K562 (cell line): Measurements from ENCODE around the gene SLC25A26. TPM values are rescaled to one million over a fixed set of nuclear protein-coding genes. Genes with fewer than 3 reads are reported as not detected.

Experiments used
- ATAC-seq: fragments of 200-7000 bp; cut with Tn5 transposase; 3 replicates; pipeline ENCODE4 v1.9.1; 2020; ENCODE audit warnings: moderate library complexity
- BruUV-seq: library from RNA; stranded (reverse); fragments of 400-500 nt; replicated peaks from 2 replicates; lab custom pipeline; 2021; lab: Mats Ljungman, UMichigan
- CTCF ChIA-PET: fragments of 300-600 bp; formaldehyde crosslinking; extraction: SDS; loops from one replicate; lab custom pipeline; 2021; ENCODE audit warnings: low intra/inter-chr PET ratio; lab: Yijun Ruan, JAX
- POLR2A ChIA-PET: fragments of 300-600, 350-650 bp; sonication (Branson Sonifier 250); formaldehyde crosslinking; extraction: SDS; loops from one replicate; lab custom pipeline; 2021; ENCODE audit warnings: antibody characterized with exemption, inconsistent platforms; lab: Yijun Ruan, JAX
- DNase-seq, 4 experiments: peaks; one replicate each; pipeline versions ENCODE4 v3.0.0 to v3.0.0-alpha.2; 2011 to 2018; ENCODE audit warnings: low spot score in 3 of 4, mixed read lengths in 3 of 4; ENCODE audit errors: extremely low read depth in 1 of 4
- FAIRE-seq: peaks from 2 replicates; lab custom pipeline; 2011; peaks lifted over from hg19 to GRCh38; lab: Jason Lieb, UNC
- H2AFZ ChIP-seq: 2 replicates; pipeline ENCODE4 v1.6.0; 2011; ENCODE audit warnings: low read depth, low read length, control low read depth, inconsistent platforms
- H3K27ac ChIP-seq: fragments of 200-600 bp; 3 replicates; pipeline ENCODE4 v1.8.0; 2011; ENCODE audit warnings: low read depth, mild to moderate bottlenecking, control low read depth, inconsistent platforms, low read length, moderate library complexity, mixed read lengths; ENCODE audit errors: extremely low read depth
- H3K27me3 ChIP-seq, 2 experiments: fragments of 300-600 bp in 1 of 2; 2 replicates in 1 of 2; 3 replicates in 1 of 2; pipeline versions ENCODE4 v1.6.0 to v1.8.0; 2011; ENCODE audit warnings: inconsistent platforms in 2 of 2, low read length in 2 of 2, mild to moderate bottlenecking in 1 of 2, mixed read lengths in 1 of 2, moderate library complexity in 1 of 2; ENCODE audit not compliant: control insufficient read depth in 2 of 2, insufficient read depth in 2 of 2
- H3K36me3 ChIP-seq: fragments of 300-600 bp; 3 replicates; pipeline ENCODE4 v1.8.0; 2011; ENCODE audit warnings: mild to moderate bottlenecking, low read length, inconsistent platforms; ENCODE audit not compliant: control insufficient read depth, insufficient read depth
- H3K4me1 ChIP-seq, 2 experiments: fragments of 200-600 bp in 1 of 2; replicated peaks in 1 of 2; 2 replicates in 1 of 2; 3 replicates in 1 of 2; pipeline versions ENCODE4 v1.5.1 to v1.8.0; 2011; ENCODE audit warnings: inconsistent platforms in 2 of 2, low read length in 2 of 2, mild to moderate bottlenecking in 1 of 2, mixed read lengths in 1 of 2, moderate library complexity in 1 of 2; ENCODE audit not compliant: control insufficient read depth in 2 of 2, insufficient read depth in 2 of 2
- H3K4me2 ChIP-seq: 2 replicates; pipeline ENCODE4 v1.6.1; 2011; ENCODE audit warnings: low read length, control low read depth, inconsistent platforms, mixed read lengths; ENCODE audit not compliant: insufficient read depth
- H3K4me3 ChIP-seq: fragments of 200-600 bp; sonication (generic), shearing (Covaris generic); 2 replicates; pipeline ENCODE4 v1.5.1; 2016; ENCODE audit warnings: control low read depth, inconsistent platforms
- H3K79me2 ChIP-seq: fragments of 200-600 bp; 3 replicates; pipeline ENCODE4 v1.8.0; 2011; ENCODE audit warnings: low read length, inconsistent platforms; ENCODE audit not compliant: control insufficient read depth, insufficient read depth
- H3K9ac ChIP-seq, 2 experiments: 2 replicates each; pipeline versions ENCODE4 v1.6.0 to v1.6.1; 2011; ENCODE audit warnings: low read depth in 2 of 2, low read length in 2 of 2, control low read depth in 1 of 2, inconsistent platforms in 1 of 2, mild to moderate bottlenecking in 1 of 2, mixed read lengths in 1 of 2; ENCODE audit not compliant: insufficient read depth in 1 of 2
- H3K9me1 ChIP-seq: one replicate; pipeline ENCODE4 v1.6.0; 2011; ENCODE audit warnings: inconsistent platforms, mild to moderate bottlenecking, low read length, moderate library complexity; ENCODE audit not compliant: control insufficient read depth, insufficient read depth
- H3K9me3 ChIP-seq: replicated peaks from 2 replicates; pipeline ENCODE4 v1.5.1; 2011; ENCODE audit warnings: low read depth, low read length, inconsistent platforms; ENCODE audit not compliant: control insufficient read depth, insufficient read depth
- H4K20me1 ChIP-seq: replicated peaks from 2 replicates; pipeline ENCODE4 v1.6.1; 2011; ENCODE audit warnings: low read length, inconsistent platforms, mixed read lengths; ENCODE audit not compliant: control insufficient read depth, insufficient read depth
- CTBP1 ChIP-seq: fragments of 450-650 bp; IDR thresholded peaks from 2 replicates; pipeline ENCODE4 v1.6.1; 2016; ENCODE audit warnings: borderline replicate concordance
- CXXC5 ChIP-seq: fragments of 250-450 bp; sonication (Bioruptor Pico); IDR thresholded peaks from 2 replicates; pipeline ENCODE4 v1.8.0; 2022; ENCODE audit warnings: inconsistent platforms, mild to moderate bottlenecking, moderate library complexity
- FOSL1 ChIP-seq: fragments of 200-800 bp; sonication (Bioruptor generic); conservative IDR thresholded peaks from 2 replicates; pipeline ENCODE4 v1.6.1; 2016; ENCODE audit warnings: missing genetic modification characterization, missing compliant biosample characterization
- FOXM1 ChIP-seq, 2 experiments: fragments of 450-650 bp in 1 of 2; sonication (generic) in 1 of 2; formaldehyde crosslinking in 1 of 2; IDR thresholded peaks; 2 replicates each; pipeline versions ENCODE4 v1.6.1 to v1.9.0; 2017 to 2022; ENCODE audit warnings: low read depth in 2 of 2, mild to moderate bottlenecking in 2 of 2, missing genetic modification reagents in 1 of 2, moderate library complexity in 1 of 2
- HLTF ChIP-seq: fragments of 450-650 bp; IDR thresholded peaks from 2 replicates; pipeline ENCODE4 v1.6.1; 2016
- JUN ChIP-seq, 2 experiments: sonication (generic) in 1 of 2; formaldehyde crosslinking in 1 of 2; IDR thresholded peaks; 2 replicates each; pipeline versions ENCODE4 v1.6.1 to v1.8.0; 2012 to 2022; ENCODE audit warnings: borderline replicate concordance in 2 of 2, mild to moderate bottlenecking in 2 of 2, improper control_type of control experiment in 1 of 2, low read depth in 1 of 2, low read length in 1 of 2, missing genetic modification reagents in 1 of 2
- JUND ChIP-seq, 2 experiments: IDR thresholded peaks; 2 replicates in 1 of 2; 3 replicates in 1 of 2; pipeline ENCODE4 v1.6.1; 2011; ENCODE audit warnings: borderline replicate concordance in 2 of 2, low read depth in 2 of 2, low read length in 2 of 2, improper control_type of control experiment in 1 of 2, missing biosample characterization in 1 of 2, missing genetic modification characterization in 1 of 2, missing genetic modification reagents in 1 of 2
- MECOM ChIP-seq: fragments of 250-450 bp; sonication (Bioruptor Pico); IDR thresholded peaks from 2 replicates; pipeline ENCODE4 v1.8.0; 2022; ENCODE audit warnings: inconsistent platforms
- NR2C2 ChIP-seq, 2 experiments: fragments of 200-800 bp in 1 of 2; sonication (Bioruptor generic) in 1 of 2; sonication (generic) in 1 of 2; formaldehyde crosslinking in 1 of 2; IDR thresholded peaks; 2 replicates each; pipeline versions ENCODE4 v1.6.1 to v1.8.0; 2016 to 2022; ENCODE audit warnings: mild to moderate bottlenecking in 1 of 2, missing compliant biosample characterization in 1 of 2, missing genetic modification characterization in 1 of 2, missing genetic modification reagents in 1 of 2
- PRMT5 ChIP-seq: sonication (generic); formaldehyde crosslinking; IDR thresholded peaks from 2 replicates; pipeline ENCODE4 v1.5.0; 2020; ENCODE audit warnings: missing genetic modification reagents
- RBM15 ChIP-seq: fragments of 200-400 bp; formaldehyde crosslinking; IDR thresholded peaks from 2 replicates; pipeline ENCODE4 v1.6.1; 2018; ENCODE audit warnings: mild to moderate bottlenecking, low read length, moderate library complexity; ENCODE audit not compliant: insufficient read depth
- RCOR1 ChIP-seq, 2 experiments: IDR thresholded peaks; 2 replicates each; pipeline ENCODE4 v1.6.1; 2012; ENCODE audit warnings: low read depth in 2 of 2, low read length in 2 of 2, borderline replicate concordance in 1 of 2, improper control_type of control experiment in 1 of 2
- SMARCA4 ChIP-seq: fragments of 450-650 bp; IDR thresholded peaks from 2 replicates; pipeline ENCODE4 v1.6.1; 2016
- SRSF7 ChIP-seq: fragments of 200-400 bp; formaldehyde crosslinking; optimal IDR thresholded peaks from 2 replicates; pipeline ENCODE3; 2017; ENCODE audit warnings: mild to moderate bottlenecking, low read depth, low read length
- ZBTB1 ChIP-seq: sonication (generic); formaldehyde crosslinking; IDR thresholded peaks from 2 replicates; pipeline ENCODE4 v1.8.1; 2023; ENCODE audit warnings: missing genetic modification reagents, low read depth, mild to moderate bottlenecking, borderline replicate concordance
- ZSCAN29 ChIP-seq: fragments of 450-650 bp; IDR thresholded peaks from 2 replicates; pipeline ENCODE4 v1.6.1; 2017
- WGBS: fragments of 100-300 bp; shearing (Covaris generic); methylation state at CpG from one replicate; pipeline ENCODE4 v1.1.6; 2016; ENCODE audit warnings: low coverage, mixed read lengths; ENCODE audit not compliant: insufficient coverage; ENCODE audit errors: missing lambda C conversion rate; 5-methylcytosine and 5-hydroxymethylcytosine counted together
- in situ Hi-C: fragments of 300-500 bp; cut with MboI; formaldehyde crosslinking; loops from 4 replicates; pipeline ENCODE4 v1.15.0; 2018; ENCODE audit warnings: inconsistent platforms, mixed read lengths
- intact Hi-C: fragments of 100-400 bp; cut with micrococcal nuclease; formaldehyde crosslinking; loops from 2 replicates; pipeline ENCODE4 v1.14.2; 2022
- polyA plus RNA-seq, 8 experiments: library from polyadenylated mRNA; depleted of rRNA in 4 of 8; stranded (reverse) in 5 of 8; unstranded in 3 of 8; fragments of >200 nt; fragmentation: Nextera tagmentation in 2 of 8; fragmentation: Illumina TruSeq in 1 of 8; extraction: Ambion mirVana in 2 of 8; extraction: Trizol in 1 of 8; gene quantifications; 2 replicates each; pipeline versions ENCODE4 v1.2.1 to v1.2.3, GENCODE V29; 2011 to 2014; ENCODE audit warnings: inconsistent platforms in 1 of 8, missing spikeins in 1 of 8
- total RNA-seq, 7 experiments: library from RNA; depleted of rRNA in 6 of 7; stranded (reverse); fragments of >200 nt in 6 of 7; fragmentation: Illumina TruSeq in 2 of 7; extraction: Trizol in 2 of 7; gene quantifications; 2 replicates each; pipeline versions ENCODE4 v1.2.1 to v1.2.3, GENCODE V29; 2011 to 2021; ENCODE audit warnings: low replicate concordance in 1 of 7

The SLC25A26 gene
- total and polyA plus RNA-seq, 9 of the 15 experiments (the other 6 are each of a cell fraction or from before 2014, with no cell fraction given), result 7.2 to 29.1 (median 12.6) TPM

DNA sequence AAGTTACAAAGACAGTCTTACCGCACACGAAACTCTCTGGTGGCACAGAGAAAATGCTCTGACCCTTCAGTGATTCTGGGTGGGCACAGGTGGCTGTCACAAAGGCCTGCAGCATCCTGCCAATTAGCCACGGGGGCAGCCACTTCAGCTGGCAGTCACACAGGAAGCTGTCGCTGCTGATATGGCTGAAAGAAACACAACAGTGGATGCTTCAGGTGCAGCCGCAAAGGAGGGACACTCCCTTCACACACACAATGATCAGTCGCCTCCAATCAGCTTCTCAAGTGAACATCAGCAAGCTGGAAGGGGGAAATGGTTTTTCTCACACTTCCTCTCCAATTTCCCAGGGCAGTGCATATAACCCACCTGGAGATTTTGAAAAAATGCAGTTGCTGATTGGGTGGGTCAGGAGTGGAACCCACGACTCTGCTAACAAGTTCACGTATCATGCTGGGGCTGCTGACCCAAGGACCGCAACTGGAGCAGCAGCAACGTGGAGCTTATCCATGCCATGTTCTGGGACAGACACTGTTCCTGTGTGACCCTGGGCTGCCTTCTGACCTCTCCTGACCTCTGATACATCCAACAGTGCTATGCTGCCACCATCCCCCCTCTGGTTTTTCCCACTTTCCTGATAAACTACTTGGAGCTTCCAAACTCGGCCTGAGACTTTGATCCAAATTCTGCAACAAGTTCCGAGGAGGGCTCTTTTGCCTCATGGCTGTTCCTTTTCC is 173.4 kb downstream of the SLC25A26 start:
- CTCF ChIA-PET, result no interaction called here
- intact Hi-C loops, result no loop called here
- no peak for DNase-seq

GRCh38 chr3:66394753-66395249 is 174.0 kb downstream of the SLC25A26 start:
- CTCF ChIA-PET, result no interaction called here
- no peak overlapping the region for H3K9ac ChIP-seq
- intact Hi-C loops, result no loop called here
- BruUV-seq, result no TSS peak
- H3K36me3 ChIP-seq, result no peaks in the 10 kb centered on the region
- H3K27me3 ChIP-seq, result peaks cover 0 to 4% of the 10 kb centered on the region in 2 experiments; a peak in 1 of 5 replicates
- H3K9me1 ChIP-seq, result no peaks in the 10 kb centered on the region
- peaks cover 0 to 10% of the 10 kb centered on the region in 2 experiments; a peak in 3 of 5 replicates for H3K4me1 ChIP-seq
- DNase-seq (peak in 2 of 4 experiments; percentile 20 to 43), ATAC-seq (peak; percentile 50), FAIRE-seq (no peak)
- H2AFZ ChIP-seq, result 0 out of 2 replicates have a peak overlapping the region, but pooled peaks have one; percentile 21
- POLR2A ChIA-PET, result interaction anchor here (0.6 to 1.0 kb wide), 3 partner anchors 9 to 29 kb away, joined by 4 to 5 read pairs (median 4); no protein-coding TSS in a partner anchor
- no peaks in the 10 kb centered on the region for H4K20me1 ChIP-seq
- WGBS, result 5% methylated on average over 8 of the region's 8 CpGs
- H3K9me3 ChIP-seq, result no peaks in the 10 kb centered on the region
- in situ Hi-C loops, result no loop called here
- no peak overlapping the region for H3K27ac ChIP-seq
- H3K4me2 ChIP-seq, result no peak overlapping the region; the same call in 1 of the 2 replicates
- no peak overlapping the region for H3K4me3 ChIP-seq
- no peaks in the 10 kb centered on the region for H3K79me2 ChIP-seq
- peak; percentile 62; the same call in 1 of the 2 replicates for TF ChIP-seq CTBP1
- peak; percentile 50; the same call in 1 of the 2 replicates for TF ChIP-seq MECOM (CRISPR knock-in tag)
- TF ChIP-seq ZSCAN29, result no peak
- no peak for TF ChIP-seq PRMT5 (CRISPR knock-in tag)
- TF ChIP-seq FOSL1 (tag), result peak; percentile 93
- peak in 1 of 2 experiments; percentile 58; a peak in 1 of 4 replicates for TF ChIP-seq RCOR1 (IDR thresholded peaks at IDR 0.05; ENCODE audit: borderline replicate concordance in 1 of 2, low read depth in 2 of 2, low read length in 2 of 2)
- 0 out of 2 replicates have a peak, but pooled peaks have one; percentile 20 for TF ChIP-seq JUN (IDR thresholded peaks at IDR 0.05; ENCODE audit: borderline replicate concordance, low read depth, low read length)
- TF ChIP-seq JUN (CRISPR knock-in tag; IDR thresholded peaks at IDR 0.05; ENCODE audit: borderline replicate concordance), result no peak
- peak; percentile 86 for TF ChIP-seq JUND (IDR thresholded peaks at IDR 0.05; ENCODE audit: borderline replicate concordance, low read depth, low read length)
- peak; percentile 82; the same call in 2 of the 3 replicates for TF ChIP-seq JUND (tag; IDR thresholded peaks at IDR 0.05; ENCODE audit: borderline replicate concordance, low read depth, low read length)
- TF ChIP-seq SMARCA4, result peak; percentile 64
- TF ChIP-seq CXXC5, result peak; percentile 30
- no peak for TF ChIP-seq FOXM1 (IDR thresholded peaks at IDR 0.05; ENCODE audit: low read depth)
- TF ChIP-seq FOXM1 (CRISPR knock-in tag; IDR thresholded peaks at IDR 0.05; ENCODE audit: low read depth), result no peak
- no peak for TF ChIP-seq SRSF7

More for the DNA sequence above, 173.4 kb downstream of the SLC25A26 start:
- Histone ChIP-seq H3K4me3 (no peak overlapping the region), H4K20me1 (no peaks in the 10 kb centered on the region), H3K27me3 (peaks cover 0 to 4% of the 10 kb centered on the region in 2 experiments; a peak in 1 of 5 replicates), H3K27ac (no peak overlapping the region), H3K36me3 (no peaks in the 10 kb centered on the region), H3K4me2 (no peak overlapping the region; the same call in 1 of the 2 replicates), H3K9me1 (no peaks in the 10 kb centered on the region), H3K9me3 (no peaks in the 10 kb centered on the region), H3K9ac (no peak overlapping the region), H2AFZ (0 out of 2 replicates have a peak overlapping the region, but pooled peaks have one; percentile 21), H3K79me2 (no peaks in the 10 kb centered on the region), H3K4me1 (peaks cover 0 to 10% of the 10 kb centered on the region in 2 experiments; a peak in 3 of 5 replicates)
- BruUV-seq, result no TSS peak
- in situ Hi-C loops, result no loop called here
- TF ChIP-seq HLTF, result no peak
- TF ChIP-seq RBM15, result no peak
- no peak for TF ChIP-seq ZBTB1 (CRISPR knock-in tag)
- TF ChIP-seq NR2C2 (CRISPR knock-in tag; IDR thresholded peaks at IDR 0.05), result no peak
- TF ChIP-seq NR2C2 (tag; IDR thresholded peaks at IDR 0.05), result peak; percentile 45
- FAIRE-seq (no peak), ATAC-seq (no peak)
- 20% methylated on average over 12 of the region's 12 CpGs for WGBS
- POLR2A ChIA-PET, result interaction anchor here (0.6 to 1.0 kb wide), 3 partner anchors 10 to 30 kb away, joined by 4 to 5 read pairs (median 4); no protein-coding TSS in a partner anchor
